GM21423 (cell line): ENCODE measurements around the gene NTRK2.
A peak's percentile ranks its signal among the peaks of the same experiment; 100 is the strongest.

Source experiments
- ATAC-seq: cut with Tn5 transposase; IDR thresholded peaks from one replicate; pipeline ENCODE4 v1.9.1; 2021; ENCODE audit warnings: mild to moderate bottlenecking, moderate library complexity; ENCODE audit not compliant: unreplicated experiment

NTRK2 gene

DNA sequence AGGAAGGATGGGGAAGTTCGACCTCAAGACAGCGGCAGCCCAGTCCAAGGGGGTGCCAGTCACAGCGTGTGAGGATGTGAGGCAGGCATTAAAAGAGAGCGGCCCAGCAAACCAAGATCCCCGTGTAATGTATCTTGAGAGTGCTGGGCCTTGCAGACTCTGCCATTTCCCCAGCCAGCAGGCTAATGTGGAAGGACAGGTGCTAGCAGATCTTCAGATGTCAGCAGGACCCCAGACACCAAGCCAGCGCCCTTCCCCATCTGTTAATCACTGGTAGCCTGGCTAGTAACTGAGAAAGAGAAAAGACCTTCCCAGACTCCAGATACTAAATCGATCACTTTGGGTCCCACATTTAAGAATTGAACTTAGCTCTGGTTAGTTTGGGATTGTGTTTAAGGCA lies 62.2 kb downstream of the NTRK2 start:
- no peak for ATAC-seq

DNA sequence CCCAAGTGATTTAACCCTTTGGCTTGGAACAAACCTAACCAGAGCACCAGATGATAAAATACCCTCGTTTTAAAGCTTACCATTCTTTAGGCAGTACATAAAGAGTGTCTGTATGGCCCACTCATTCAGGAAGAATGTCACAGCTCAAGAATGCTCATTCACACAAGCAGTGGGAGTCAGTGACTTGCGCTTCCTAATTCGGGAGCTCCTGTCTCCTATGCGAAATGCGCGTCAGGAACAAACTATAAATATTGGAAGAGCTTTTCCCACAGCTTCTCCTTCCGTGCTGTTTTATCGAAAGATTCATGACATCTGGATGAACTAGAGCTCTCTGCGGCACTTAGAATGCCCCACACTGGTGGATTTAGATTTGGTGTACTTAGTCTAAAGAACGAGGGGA lies 66.6 kb downstream of the NTRK2 start:
- ATAC-seq, result no peak

DNA sequence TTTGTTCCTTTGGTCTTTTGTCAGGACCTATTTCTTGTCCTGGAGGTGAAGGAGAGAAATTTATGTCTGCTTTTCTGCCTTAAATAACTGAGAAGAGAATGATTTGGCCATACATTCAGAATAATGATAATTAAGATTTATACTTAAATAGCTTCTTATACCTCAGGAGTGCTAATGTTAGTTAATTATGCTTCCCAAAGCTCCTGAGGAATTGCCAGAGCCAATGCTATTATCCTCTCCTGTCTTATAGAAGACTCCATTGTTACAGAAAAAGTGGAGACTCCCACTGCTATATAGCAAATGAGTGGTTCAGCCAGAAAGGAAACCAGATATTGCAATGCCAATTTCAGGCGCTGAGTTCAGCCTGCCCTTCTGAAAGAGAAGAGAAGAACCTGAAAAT lies 67.0 kb downstream of the NTRK2 start:
- ATAC-seq, result no peak

DNA sequence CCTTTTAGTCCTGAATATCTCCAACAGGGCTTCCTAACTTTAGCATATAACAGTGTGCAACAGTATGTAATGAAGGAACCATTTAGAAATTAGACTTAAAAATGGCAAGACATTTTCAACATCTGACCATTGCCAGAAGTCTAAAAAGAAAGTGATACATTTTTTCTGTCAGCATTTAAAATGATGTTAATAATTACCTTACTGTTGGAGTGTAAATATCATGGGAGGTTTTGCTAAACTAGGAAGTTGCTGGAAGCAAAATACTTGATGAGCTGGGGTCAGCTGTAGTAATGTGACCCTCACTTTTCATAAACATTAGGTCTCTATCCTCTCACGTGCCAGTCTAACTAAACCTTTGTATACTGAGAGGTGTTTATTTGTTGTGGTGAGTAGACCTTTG lies 68.8 kb downstream of the NTRK2 start:
- no peak for ATAC-seq

DNA sequence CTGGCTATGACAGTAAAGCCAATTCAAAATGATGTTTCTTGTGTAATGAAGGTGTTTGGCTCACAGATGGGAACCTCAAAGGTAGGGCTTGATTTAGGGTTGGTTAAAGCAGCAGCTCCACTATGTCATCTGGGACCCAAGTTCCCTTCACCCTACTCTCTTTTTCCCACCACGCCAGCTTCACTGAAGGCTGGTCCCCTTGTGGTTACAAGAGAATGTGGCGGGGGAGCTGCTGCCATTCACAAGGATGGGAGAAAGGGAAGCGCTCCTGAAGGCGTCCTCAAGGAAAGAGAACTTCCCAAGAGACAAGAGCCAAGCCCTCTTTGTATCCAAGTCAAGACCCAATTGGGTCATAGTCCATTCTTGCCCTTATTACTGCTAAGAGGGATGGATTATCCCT lies 72.7 kb downstream of the NTRK2 start:
- no peak for ATAC-seq

GRCh38 chr9:84744195-84744594 lies 74.7 kb downstream of the NTRK2 start:
- ATAC-seq, result no peak

DNA sequence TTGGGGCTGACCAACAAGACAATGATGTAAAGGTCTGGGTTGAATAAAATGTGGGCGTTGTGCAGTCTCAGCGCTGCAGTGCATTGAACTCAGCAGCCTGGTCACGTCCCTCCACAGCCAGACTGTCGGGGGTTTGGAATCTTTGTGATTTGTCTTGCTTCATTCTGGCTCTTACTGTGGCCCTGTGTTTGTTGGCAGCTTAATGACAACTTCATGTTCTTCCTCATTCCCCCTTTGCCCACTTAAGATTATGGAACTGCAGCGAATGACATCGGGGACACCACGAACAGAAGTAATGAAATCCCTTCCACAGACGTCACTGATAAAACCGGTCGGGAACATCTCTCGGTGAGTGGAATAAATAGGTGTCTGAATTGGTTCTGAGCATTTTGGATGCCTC lies 75.2 kb downstream of the NTRK2 start:
- ATAC-seq, result no peak

DNA sequence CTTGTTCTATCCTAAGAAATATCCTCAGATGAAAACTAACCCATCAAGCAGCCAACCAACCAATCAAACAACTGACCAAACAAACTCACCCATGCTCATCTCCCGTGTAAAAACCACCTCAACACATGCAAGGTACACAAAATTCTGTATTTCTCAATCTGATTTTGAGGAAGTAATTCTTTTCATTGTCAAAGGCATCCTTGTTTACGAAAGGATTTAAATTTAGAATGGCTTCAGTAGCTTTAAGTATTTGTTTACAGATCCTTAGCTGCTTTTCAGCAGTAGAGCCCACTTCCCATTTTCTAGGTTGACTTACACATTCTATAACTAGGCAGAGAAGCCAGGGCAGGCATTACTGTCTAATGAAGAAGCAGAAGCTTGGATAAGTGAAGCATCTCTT lies 78.6 kb downstream of the NTRK2 start:
- peak; percentile 42 for ATAC-seq

DNA sequence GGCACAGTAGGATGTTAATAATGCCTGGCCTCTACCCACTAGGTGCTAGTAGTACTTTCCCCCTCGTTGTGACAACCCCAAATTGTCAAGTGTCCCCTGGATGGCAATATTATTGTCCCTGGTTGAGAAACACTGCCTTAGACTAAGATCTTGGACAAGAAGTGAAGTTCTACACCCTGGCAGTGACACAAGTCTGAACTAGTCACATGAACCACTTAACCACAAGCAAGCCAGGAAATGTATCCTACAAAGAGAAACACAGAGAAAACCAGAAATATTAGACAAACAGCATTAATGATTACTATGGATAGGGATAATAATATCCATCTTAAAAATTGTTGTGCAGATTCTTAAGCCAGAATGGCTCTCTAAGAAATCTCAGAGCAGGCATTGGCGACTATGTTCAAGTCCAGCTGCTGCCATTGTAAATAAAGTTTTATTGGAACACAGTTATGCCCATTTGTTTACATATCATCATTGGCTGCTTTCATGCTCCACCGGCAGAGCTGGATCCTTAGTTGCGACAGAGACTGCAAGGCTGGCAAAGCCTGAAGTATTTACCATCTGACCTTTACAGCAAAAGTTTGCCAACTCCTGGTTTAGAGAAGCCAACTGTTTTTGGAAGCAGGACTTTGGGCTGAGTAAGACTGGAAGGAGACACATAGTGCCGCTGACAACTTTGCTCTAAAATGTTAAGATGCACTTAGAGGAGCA lies 80.8 kb downstream of the NTRK2 start:
- ATAC-seq, result no peak

DNA sequence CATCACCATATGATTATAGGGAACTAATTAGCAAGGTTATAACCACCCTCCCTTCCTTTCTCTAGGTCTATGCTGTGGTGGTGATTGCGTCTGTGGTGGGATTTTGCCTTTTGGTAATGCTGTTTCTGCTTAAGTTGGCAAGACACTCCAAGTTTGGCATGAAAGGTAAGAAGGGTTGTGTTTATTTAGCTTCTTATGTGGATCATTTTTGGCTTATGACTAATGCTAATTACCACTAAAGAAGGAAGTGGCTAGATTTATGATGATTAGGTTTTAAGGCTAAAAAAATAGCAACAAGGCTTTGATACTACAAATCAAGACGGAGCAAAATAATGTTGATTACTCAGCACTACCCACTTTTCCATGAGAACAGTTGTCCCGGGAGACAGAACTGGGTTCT lies 82.4 kb downstream of the NTRK2 start:
- ATAC-seq, result no peak

GRCh38 chr9:84754461-84754860 lies 84.9 kb downstream of the NTRK2 start:
- ATAC-seq, result no peak

DNA sequence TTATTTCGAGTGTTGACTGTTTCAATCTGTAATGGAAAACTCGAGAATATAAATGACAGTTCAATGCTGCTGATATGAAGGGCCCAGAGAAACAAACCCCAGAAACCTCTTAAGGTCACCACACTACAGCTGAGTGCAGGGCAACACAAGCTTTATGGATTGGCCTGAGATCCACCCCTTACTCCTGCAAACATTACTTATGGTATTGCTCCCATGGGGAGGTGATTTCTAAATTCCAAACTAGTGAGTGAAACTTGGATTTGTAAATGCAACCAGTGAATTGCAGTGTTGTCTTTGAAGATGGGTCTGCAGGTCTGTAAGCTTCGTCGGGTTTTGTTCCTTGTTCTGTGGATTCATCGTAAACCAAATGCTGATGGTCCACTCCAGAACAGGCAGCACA lies 85.4 kb downstream of the NTRK2 start:
- ATAC-seq, result no peak

- ATAC-seq, result no peak
These were observed 85.9 kb downstream of the NTRK2 start for GRCh38 chr9:84755380-84755779.

DNA sequence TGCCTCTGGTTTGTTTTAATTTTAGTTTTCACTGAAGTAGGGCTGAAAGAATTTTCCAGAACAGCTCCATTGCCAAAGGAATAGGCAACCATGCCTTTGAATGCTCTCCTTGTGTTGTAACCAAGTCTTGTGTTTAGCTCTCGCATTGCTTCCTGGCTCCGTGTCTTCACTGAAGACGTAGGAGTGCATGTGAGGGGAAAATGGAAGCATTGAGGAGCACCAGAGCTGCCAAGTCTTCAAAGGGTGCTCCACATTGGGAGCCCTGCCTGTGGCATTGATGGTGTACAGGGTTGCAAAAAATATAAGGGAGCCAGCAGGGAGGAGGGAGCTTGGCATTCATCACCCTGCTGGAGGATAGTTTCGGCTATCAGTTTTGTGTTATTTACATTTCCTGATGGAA lies 86.6 kb downstream of the NTRK2 start:
- ATAC-seq, result no peak

- no peak for ATAC-seq
These were observed 87.2 kb downstream of the NTRK2 start for GRCh38 chr9:84756731-84757130.

- ATAC-seq, result no peak
These were observed 89.3 kb downstream of the NTRK2 start for GRCh38 chr9:84758817-84759216.

GRCh38 chr9:84759300-84759750 lies 89.8 kb downstream of the NTRK2 start:
- peak; percentile 59 for ATAC-seq

DNA sequence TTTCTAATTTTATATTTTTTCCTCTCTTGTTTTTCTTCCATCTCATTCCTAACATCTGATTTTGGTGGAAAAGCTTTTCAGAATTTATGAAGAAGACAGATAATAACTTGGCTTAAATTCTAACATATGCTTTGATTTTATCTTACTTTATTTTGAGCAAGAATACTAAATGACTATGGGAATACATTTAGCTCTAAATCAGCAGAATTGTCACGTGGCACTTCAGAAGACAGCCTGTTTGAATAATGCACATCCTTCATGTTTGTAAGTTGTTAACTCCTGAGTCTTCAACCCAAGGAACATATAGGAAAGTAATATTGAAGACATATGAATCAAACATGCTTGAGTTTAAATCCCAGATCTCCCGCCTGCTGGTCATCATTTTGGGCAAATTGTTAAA lies 90.3 kb downstream of the NTRK2 start:
- ATAC-seq, result no peak

DNA sequence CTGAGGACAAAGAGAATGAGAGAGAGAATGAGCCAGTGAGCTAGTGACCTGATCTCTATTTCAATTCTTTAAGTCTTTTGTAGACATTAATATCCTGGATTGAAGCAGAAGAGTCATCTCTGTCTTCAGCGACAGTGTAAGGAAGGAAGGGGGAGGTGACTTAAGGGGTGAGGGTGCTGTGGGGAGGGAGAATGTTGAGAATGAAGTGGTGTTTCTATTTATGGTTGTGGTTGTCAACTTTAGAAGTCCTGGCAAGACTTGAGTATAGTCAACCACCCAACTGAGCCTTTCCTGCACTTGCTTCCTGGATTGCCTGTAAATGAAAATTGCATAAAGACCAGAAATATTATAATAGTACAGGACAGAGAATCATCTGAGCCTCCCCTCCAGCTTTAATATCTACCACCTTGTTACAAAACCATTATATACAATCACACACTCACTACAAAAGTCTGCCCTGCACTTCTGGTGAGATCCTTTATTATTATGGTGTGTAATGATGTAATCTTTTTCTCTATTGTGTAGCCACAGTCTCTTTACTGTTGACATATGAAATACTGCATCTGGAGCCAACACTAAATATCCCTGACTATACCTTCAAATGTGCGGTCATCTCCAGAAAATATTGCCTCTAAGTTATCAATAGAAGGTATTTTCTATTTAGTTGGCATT lies 91.7 kb downstream of the NTRK2 start:
- ATAC-seq, result peak; percentile 52

GRCh38 chr9:84772511-84772910 lies 103.0 kb downstream of the NTRK2 start:
- no peak for ATAC-seq

DNA sequence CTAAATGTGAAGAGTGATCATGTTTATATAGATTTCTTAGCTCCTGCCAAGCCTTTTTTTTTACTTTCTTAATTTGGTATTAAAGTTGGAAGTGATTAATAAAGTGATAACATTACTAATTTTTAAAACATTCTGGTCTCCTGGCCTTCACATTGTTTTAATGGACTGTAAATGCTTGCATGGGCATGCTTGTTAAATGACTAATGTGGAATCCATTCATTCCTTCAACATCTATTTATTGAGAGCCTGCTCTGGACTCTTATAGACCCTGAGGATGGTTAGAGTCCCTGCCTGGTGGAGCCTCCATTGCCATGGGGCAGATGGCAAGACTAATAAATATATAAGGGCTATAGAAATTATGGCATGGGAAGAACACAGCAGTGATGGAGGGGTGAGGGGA lies 103.5 kb downstream of the NTRK2 start:
- ATAC-seq, result no peak

- ATAC-seq, result no peak
These were observed 105.6 kb downstream of the NTRK2 start for GRCh38 chr9:84775056-84775643.
